Neural cell (in vitro differentiated cells): ENCODE results near the gene RAB7B. TPM values are rescaled to one million over a fixed set of nuclear protein-coding genes. Genes with fewer than 3 reads are reported as not detected.

Experiments used
- H2AFZ ChIP-seq: fragments of 200-600, 300-800 bp; sonication (generic), shearing (Covaris generic); 2 replicates; pipeline ENCODE4 v1.6.0; 2014; ENCODE audit warnings: low read depth, mild to moderate bottlenecking, antibody characterized with exemption, low read length, moderate library complexity
- H3F3A ChIP-seq: fragments of 200-600 bp; shearing (Covaris generic); 2 replicates; pipeline ENCODE4 v1.6.1; 2016; ENCODE audit warnings: mild to moderate bottlenecking, moderate library complexity, mixed read lengths, antibody characterized with exemption, low read length; ENCODE audit not compliant: insufficient read depth, poor library complexity, severe bottlenecking
- H3K27ac ChIP-seq: fragments of 200-600, 300-800 bp; sonication (generic), shearing (Covaris generic); 2 replicates; pipeline ENCODE4 v1.5.1; 2014; ENCODE audit warnings: mild to moderate bottlenecking, low read length, moderate library complexity
- H3K27me3 ChIP-seq: fragments of 300-800, 200-600 bp; sonication (generic), shearing (Covaris generic); 2 replicates; pipeline ENCODE4 v1.6.0; 2014; ENCODE audit warnings: mild to moderate bottlenecking, low read depth, low read length, moderate library complexity; ENCODE audit not compliant: insufficient read depth
- H3K36me3 ChIP-seq: fragments of 300-800, 200-600 bp; sonication (generic), shearing (Covaris generic); 2 replicates; pipeline ENCODE4 v1.5.1; 2014; ENCODE audit warnings: mild to moderate bottlenecking, antibody characterized with exemption, low read length, moderate library complexity; ENCODE audit not compliant: insufficient read depth
- H3K4me2 ChIP-seq: fragments of 300-800, 200-600 bp; sonication (generic), shearing (Covaris generic); 2 replicates; pipeline ENCODE4 v1.6.0; 2014; ENCODE audit warnings: mild to moderate bottlenecking, low read length
- H3K4me3 ChIP-seq: fragments of 300-800, 200-600 bp; sonication (generic), shearing (Covaris generic); 2 replicates; pipeline ENCODE4 v1.5.1; 2014; ENCODE audit warnings: mild to moderate bottlenecking, low read length, moderate library complexity
- H3K79me2 ChIP-seq: fragments of 200-600 bp; shearing (Covaris generic); replicated peaks from 2 replicates; pipeline ENCODE4 v1.6.0; 2014; ENCODE audit warnings: mild to moderate bottlenecking, low read length, moderate library complexity; ENCODE audit not compliant: insufficient read depth
- H3K9ac ChIP-seq: fragments of 300-800, 200-600 bp; sonication (generic), shearing (Covaris generic); 2 replicates; pipeline ENCODE4 v1.6.1; 2016; ENCODE audit warnings: mild to moderate bottlenecking, low read length, mixed read lengths
- H3K9me2 ChIP-seq: fragments of 200-600 bp; shearing (Covaris generic); 2 replicates; pipeline ENCODE4 v1.6.1; 2016; ENCODE audit warnings: mild to moderate bottlenecking, low read length, mixed read lengths; ENCODE audit not compliant: insufficient read depth
- H3K9me3 ChIP-seq: fragments of 200-600, 300-800 bp; sonication (generic), shearing (Covaris generic); 2 replicates; pipeline ENCODE4 v1.6.1; 2016; ENCODE audit warnings: mild to moderate bottlenecking, mixed run types, low read length, moderate library complexity, mixed read lengths
- H4K20me1 ChIP-seq: fragments of 200-600 bp; shearing (Covaris generic); 2 replicates; pipeline ENCODE4 v1.6.1; 2016; ENCODE audit warnings: mild to moderate bottlenecking, mixed run types; ENCODE audit not compliant: insufficient read depth
- EP300 ChIP-seq: fragments of 450-650 bp; conservative IDR thresholded peaks from 2 replicates; pipeline ENCODE4 v1.6.1; 2014; ENCODE audit warnings: antibody characterized with exemption, mild to moderate bottlenecking, moderate library complexity; ENCODE audit not compliant: poor library complexity, severe bottlenecking
- EZH2 ChIP-seq: fragments of 200-600, 300-800 bp; shearing (Covaris generic), sonication (generic); IDR thresholded peaks from 2 replicates; pipeline ENCODE4 v1.6.1; 2014; ENCODE audit warnings: antibody characterized with exemption, low read length, borderline replicate concordance, mild to moderate bottlenecking; ENCODE audit not compliant: insufficient read depth, poor library complexity, severe bottlenecking
- MXI1 ChIP-seq: fragments of 450-650 bp; conservative IDR thresholded peaks from 2 replicates; pipeline ENCODE4 v1.6.1; 2014; ENCODE audit warnings: antibody characterized with exemption, mild to moderate bottlenecking; ENCODE audit not compliant: poor library complexity, severe bottlenecking
- POLR2AphosphoS5 ChIP-seq: IDR thresholded peaks from 2 replicates; pipeline ENCODE4 v1.6.1; 2012
- RAD21 ChIP-seq: fragments of 450-650 bp; conservative IDR thresholded peaks from 2 replicates; pipeline ENCODE4 v1.6.1; 2014; ENCODE audit warnings: antibody characterized with exemption, mild to moderate bottlenecking, moderate library complexity
- SMC3 ChIP-seq: fragments of 450-650 bp; conservative IDR thresholded peaks from 2 replicates; pipeline ENCODE4 v1.6.1; 2014; ENCODE audit warnings: antibody characterized with exemption, mild to moderate bottlenecking, moderate library complexity; ENCODE audit not compliant: poor library complexity
- TAF1 ChIP-seq: IDR thresholded peaks from 2 replicates; pipeline ENCODE4 v1.6.1; 2012; ENCODE audit warnings: low read depth
- polyA plus RNA-seq: library from polyadenylated mRNA; depleted of rRNA; stranded (reverse); fragments of >200 nt; gene quantifications from 2 replicates; pipeline ENCODE4 v1.2.3, GENCODE V29; 2014
- TF ChIP-seq, protein P1 (sequence below): IDR thresholded peaks from 2 replicates; pipeline ENCODE4 v1.6.1; 2012; ENCODE audit warnings: borderline replicate concordance
- TF ChIP-seq, protein P2 (sequence below): fragments of 450-650 bp; IDR thresholded peaks from 2 replicates; pipeline ENCODE4 v1.5.1; 2014; ENCODE audit warnings: antibody characterized with exemption, mild to moderate bottlenecking, moderate library complexity; ENCODE audit not compliant: poor library complexity, severe bottlenecking

Gene RAB7B
- polyA plus RNA-seq, 1 donor from 2014 or later, result not detected

DNA sequence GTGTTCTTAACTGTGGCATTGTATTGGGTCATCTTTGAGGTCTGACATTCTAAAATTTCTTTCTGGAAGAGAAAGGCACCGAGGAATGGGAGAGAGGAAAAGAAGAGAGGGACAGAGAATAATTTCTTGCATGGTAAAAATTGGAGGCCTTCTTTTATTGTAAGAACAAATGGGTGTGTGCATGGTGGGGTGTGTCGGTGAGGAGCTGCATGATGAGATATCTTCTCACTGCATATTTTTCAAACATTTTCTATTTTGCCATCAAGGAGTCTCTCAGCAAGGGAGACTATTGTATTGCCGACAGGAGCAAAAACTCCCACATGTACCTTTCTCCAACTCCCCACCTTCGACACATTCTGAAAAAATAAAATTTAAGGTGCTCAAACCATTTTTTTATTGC is 27.0 kb upstream of the RAB7B start:
- H3K4me2 ChIP-seq, result no peak overlapping the region
- no peak overlapping the region for H3K27ac ChIP-seq
- H3K27me3 ChIP-seq, result no peaks in the 10 kb centered on the region
- TF ChIP-seq MXI1 (no peak), POLR2AphosphoS5 (no peak), EZH2 (no peak), SMC3 (no peak)
- TF ChIP-seq, protein P1, sequence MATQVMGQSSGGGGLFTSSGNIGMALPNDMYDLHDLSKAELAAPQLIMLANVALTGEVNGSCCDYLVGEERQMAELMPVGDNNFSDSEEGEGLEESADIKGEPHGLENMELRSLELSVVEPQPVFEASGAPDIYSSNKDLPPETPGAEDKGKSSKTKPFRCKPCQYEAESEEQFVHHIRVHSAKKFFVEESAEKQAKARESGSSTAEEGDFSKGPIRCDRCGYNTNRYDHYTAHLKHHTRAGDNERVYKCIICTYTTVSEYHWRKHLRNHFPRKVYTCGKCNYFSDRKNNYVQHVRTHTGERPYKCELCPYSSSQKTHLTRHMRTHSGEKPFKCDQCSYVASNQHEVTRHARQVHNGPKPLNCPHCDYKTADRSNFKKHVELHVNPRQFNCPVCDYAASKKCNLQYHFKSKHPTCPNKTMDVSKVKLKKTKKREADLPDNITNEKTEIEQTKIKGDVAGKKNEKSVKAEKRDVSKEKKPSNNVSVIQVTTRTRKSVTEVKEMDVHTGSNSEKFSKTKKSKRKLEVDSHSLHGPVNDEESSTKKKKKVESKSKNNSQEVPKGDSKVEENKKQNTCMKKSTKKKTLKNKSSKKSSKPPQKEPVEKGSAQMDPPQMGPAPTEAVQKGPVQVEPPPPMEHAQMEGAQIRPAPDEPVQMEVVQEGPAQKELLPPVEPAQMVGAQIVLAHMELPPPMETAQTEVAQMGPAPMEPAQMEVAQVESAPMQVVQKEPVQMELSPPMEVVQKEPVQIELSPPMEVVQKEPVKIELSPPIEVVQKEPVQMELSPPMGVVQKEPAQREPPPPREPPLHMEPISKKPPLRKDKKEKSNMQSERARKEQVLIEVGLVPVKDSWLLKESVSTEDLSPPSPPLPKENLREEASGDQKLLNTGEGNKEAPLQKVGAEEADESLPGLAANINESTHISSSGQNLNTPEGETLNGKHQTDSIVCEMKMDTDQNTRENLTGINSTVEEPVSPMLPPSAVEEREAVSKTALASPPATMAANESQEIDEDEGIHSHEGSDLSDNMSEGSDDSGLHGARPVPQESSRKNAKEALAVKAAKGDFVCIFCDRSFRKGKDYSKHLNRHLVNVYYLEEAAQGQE, result no peak
- TF ChIP-seq, protein P2, sequence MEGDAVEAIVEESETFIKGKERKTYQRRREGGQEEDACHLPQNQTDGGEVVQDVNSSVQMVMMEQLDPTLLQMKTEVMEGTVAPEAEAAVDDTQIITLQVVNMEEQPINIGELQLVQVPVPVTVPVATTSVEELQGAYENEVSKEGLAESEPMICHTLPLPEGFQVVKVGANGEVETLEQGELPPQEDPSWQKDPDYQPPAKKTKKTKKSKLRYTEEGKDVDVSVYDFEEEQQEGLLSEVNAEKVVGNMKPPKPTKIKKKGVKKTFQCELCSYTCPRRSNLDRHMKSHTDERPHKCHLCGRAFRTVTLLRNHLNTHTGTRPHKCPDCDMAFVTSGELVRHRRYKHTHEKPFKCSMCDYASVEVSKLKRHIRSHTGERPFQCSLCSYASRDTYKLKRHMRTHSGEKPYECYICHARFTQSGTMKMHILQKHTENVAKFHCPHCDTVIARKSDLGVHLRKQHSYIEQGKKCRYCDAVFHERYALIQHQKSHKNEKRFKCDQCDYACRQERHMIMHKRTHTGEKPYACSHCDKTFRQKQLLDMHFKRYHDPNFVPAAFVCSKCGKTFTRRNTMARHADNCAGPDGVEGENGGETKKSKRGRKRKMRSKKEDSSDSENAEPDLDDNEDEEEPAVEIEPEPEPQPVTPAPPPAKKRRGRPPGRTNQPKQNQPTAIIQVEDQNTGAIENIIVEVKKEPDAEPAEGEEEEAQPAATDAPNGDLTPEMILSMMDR, result no peak
- H3K9me3 ChIP-seq, result no peaks in the 10 kb centered on the region
- H3K4me3 ChIP-seq, result no peak overlapping the region
- no peaks in the 10 kb centered on the region for H3K36me3 ChIP-seq
- H3K9me2 ChIP-seq, result no peaks in the 10 kb centered on the region
- H3F3A ChIP-seq, result no peaks in the 10 kb centered on the region
- H3K9ac ChIP-seq, result no peak overlapping the region
- no peaks in the 10 kb centered on the region for H3K79me2 ChIP-seq
- H2AFZ ChIP-seq, result no peak overlapping the region
- no peaks in the 10 kb centered on the region for H4K20me1 ChIP-seq

DNA sequence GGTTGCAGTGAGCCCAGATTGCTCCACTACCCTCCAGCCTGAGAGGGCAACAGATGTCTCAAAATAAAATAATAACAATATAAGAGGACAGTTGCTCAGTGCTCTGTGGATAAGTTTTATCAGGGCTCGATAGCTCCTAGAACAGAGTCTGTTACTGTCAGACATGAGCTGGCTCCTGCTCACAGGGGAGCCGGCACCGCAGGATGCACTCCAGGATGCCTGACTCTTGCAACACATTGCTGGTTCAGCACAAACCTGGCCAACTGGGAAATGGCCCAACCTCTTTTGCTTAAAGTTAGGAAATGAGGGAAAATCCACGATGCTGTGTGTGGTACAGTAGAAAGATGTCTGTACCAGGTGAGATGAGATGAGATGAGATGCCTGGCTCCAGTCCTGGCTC is 26.3 kb upstream of the RAB7B start:
- H4K20me1 ChIP-seq, result no peaks in the 10 kb centered on the region
- H3K27ac ChIP-seq, result no peak overlapping the region
- H3K9me2 ChIP-seq, result no peaks in the 10 kb centered on the region
- H2AFZ ChIP-seq, result no peak overlapping the region
- no peak for TF ChIP-seq TAF1
- TF ChIP-seq EZH2, result no peak
- TF ChIP-seq, protein P2, result no peak
- TF ChIP-seq MXI1, result no peak
- TF ChIP-seq POLR2AphosphoS5, result no peak
- no peak for TF ChIP-seq RAD21
- no peak for TF ChIP-seq EP300
- TF ChIP-seq SMC3, result no peak
- TF ChIP-seq, protein P1, result no peak
- H3K79me2 ChIP-seq, result no peaks in the 10 kb centered on the region
- no peaks in the 10 kb centered on the region for H3K9me3 ChIP-seq
- H3K36me3 ChIP-seq, result no peaks in the 10 kb centered on the region
- H3K4me2 ChIP-seq, result no peak overlapping the region
- H3K4me3 ChIP-seq, result no peak overlapping the region
- no peak overlapping the region for H3K9ac ChIP-seq
- no peaks in the 10 kb centered on the region for H3F3A ChIP-seq
- H3K27me3 ChIP-seq, result no peaks in the 10 kb centered on the region
